Esophagus squamous epithelium (tissue), 4 donors: ENCODE results near the gene CD163.

Experiments used
- POLR2A ChIP-seq, 4 donors: fragments of 450-650 bp; IDR thresholded peaks; one replicate each; pipeline ENCODE4 v1.6.1; 2017; ENCODE audit warnings: antibody characterized with exemption in 4 of 4, mild to moderate bottlenecking in 4 of 4, moderate library complexity in 3 of 4
- TF ChIP-seq, protein P1 (sequence below), 6 experiments: fragments of 450-650 bp in 4 of 6; fragments of 200-600 bp in 2 of 6; sonication (generic) in 2 of 6; IDR thresholded peaks; one replicate each; pipeline ENCODE4 v1.5.1; 2016 to 2019; ENCODE audit warnings: antibody characterized with exemption in 6 of 6, mild to moderate bottlenecking in 4 of 6, moderate library complexity in 4 of 6

DNA sequence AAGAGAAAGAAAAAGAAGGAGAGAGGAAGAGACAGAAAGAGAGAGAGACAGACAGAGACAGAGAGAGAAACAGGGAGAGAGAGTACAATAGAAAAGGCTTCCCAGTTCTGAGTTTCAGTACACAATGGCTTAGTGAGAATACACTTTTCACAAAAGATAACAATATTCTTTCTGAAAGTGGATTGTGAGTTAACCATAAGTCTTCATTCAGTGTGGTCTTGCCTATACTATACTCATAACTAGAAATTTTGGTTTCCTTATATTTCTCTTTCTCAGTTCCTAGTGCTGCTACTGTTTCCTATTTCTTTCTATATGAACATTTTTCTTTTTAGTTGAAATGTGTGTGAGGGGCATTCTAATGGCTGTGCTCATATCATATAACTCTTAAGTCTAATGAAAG, 68.9 kb downstream of the CD163 start:
- TF ChIP-seq POLR2A (IDR thresholded peaks at IDR 0.05) = no peak
- TF ChIP-seq, protein P1, sequence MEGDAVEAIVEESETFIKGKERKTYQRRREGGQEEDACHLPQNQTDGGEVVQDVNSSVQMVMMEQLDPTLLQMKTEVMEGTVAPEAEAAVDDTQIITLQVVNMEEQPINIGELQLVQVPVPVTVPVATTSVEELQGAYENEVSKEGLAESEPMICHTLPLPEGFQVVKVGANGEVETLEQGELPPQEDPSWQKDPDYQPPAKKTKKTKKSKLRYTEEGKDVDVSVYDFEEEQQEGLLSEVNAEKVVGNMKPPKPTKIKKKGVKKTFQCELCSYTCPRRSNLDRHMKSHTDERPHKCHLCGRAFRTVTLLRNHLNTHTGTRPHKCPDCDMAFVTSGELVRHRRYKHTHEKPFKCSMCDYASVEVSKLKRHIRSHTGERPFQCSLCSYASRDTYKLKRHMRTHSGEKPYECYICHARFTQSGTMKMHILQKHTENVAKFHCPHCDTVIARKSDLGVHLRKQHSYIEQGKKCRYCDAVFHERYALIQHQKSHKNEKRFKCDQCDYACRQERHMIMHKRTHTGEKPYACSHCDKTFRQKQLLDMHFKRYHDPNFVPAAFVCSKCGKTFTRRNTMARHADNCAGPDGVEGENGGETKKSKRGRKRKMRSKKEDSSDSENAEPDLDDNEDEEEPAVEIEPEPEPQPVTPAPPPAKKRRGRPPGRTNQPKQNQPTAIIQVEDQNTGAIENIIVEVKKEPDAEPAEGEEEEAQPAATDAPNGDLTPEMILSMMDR (IDR thresholded peaks at IDR 0.05) = no peak
